DMS53 treated with DMSO at 0.1 percent for 48 hours (cell line): ENCODE measurements around the gene STK32C.
"Not testable (repeated sequence)": the region's sequence is repeated elsewhere in the genome, so short reads cannot be mapped to it uniquely, and the experiment has no call there.

Experiments
- DNase-seq: peaks from one replicate; lab custom pipeline; 2025; ENCODE audit not compliant: unreplicated experiment; lab: John Stamatoyannopoulos, UW

STK32C gene

DNA sequence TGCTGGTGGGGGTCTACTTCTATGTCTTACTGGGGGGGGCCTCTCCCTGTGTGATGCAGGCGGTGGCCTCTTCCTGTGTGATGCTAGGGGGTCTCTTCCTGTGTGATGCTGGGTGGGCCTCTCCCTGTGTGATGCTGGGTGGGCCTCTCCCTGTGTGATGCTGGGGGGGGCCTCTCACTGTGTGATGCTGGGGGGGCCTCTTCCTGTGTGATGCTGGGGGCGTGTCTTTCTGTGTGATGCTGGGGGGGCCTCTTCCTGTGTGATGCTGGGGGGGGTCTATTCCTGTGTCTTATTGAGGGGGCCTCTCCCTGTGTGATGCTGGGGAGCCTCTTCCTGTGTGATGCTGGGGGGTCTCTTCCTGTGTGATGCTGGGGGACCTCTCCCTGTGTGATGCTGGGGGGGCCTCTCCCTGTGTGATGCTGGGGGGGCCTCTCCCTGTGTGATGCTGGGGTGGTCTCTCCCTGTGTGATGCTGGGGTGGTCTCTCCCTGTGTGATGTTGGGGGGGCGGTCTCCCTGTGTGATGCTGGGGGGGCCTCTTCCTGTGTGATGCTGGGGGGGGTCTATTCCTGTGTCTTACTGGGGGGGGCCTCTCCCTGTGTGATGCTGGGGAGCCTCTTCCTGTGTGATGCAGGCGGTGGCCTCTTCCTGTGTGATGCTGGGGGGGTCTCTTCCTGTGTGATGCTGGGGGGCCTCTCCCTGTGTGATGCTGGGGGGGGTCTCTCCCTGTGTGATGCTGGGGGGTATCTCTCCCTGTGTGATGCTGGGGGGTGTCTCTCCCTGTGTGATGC lies 146.7 kb downstream of the STK32C start:
- DNase-seq: not testable (repeated sequence)

DNA sequence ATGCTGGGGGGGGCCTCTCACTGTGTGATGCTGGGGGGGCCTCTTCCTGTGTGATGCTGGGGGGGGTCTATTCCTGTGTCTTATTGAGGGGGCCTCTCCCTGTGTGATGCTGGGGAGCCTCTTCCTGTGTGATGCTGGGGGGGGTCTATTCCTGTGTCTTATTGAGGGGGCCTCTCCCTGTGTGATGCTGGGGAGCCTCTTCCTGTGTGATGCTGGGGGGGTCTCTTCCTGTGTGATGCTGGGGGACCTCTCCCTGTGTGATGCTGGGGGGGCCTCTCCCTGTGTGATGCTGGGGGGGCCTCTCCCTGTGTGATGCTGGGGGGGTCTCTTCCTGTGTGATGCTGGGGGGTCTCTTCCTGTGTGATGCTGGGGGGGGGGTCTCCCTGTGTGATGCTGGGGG lies 147.5 kb downstream of the STK32C start:
- not testable (repeated sequence) for DNase-seq

DNA sequence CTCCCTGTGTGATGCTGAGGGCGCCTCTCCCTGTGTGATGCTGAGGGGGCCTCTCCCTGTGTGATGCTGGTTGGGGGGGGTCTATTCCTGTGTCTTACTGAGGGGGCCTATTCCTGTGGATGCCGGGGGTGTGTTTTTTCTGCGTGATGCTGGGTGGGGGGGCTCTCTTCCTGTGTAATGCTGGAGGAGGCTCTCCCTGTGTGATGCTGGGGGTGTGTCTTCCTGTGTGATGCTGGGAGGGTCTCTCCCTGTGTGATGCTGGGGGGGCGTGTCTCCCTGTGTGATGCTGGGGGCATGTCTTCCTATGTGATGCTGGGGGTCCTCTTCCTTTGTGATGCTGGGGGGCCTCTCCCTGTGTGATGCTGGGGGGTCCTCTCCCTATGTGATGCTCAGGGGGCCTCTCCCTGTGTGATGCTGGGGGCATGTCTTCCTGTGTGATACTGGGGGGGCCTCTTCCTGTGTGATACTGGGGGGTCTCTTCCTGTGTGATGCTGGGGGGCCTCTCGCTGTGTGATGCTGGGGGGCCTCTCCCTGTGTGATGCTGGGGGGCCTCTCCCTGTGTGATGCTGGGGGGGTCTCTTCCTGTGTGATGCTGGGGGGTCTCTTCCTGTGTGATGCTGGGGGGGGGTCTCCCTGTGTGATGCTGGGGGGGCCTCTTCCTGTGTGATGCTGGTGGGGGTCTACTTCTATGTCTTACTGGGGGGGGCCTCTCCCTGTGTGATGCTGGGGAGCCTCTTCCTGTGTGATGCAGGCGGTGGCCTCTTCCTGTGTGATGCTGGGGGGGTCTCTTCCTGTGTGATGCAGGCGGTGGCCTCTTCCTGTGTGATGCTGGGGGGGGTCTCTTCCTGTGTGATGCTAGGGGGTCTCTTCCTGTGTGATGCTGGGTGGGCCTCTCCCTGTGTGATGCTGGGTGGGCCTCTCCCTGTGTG lies 148.2 kb downstream of the STK32C start:
- DNase-seq: not testable (repeated sequence)

DNA sequence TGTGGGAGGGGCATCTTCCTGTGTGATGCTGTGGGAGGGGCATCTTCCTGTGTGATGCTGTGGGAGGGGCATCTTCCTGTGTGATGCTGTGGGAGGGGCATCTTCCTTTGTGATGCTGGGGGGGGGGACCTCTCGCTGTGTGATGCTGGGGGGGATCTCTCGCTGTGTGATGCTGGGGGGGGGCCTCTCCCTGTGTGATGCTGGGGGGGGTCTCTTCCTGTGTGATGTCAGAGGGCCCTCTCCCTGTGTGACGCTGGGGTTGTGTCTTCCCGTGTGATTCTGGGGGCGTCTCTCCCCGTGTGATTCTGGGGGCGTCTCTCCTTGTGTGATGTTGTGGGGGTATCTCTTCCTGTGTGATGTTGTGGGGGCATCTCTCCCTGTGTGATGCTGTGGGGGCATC lies 148.9 kb downstream of the STK32C start:
- no peak for DNase-seq

DNA sequence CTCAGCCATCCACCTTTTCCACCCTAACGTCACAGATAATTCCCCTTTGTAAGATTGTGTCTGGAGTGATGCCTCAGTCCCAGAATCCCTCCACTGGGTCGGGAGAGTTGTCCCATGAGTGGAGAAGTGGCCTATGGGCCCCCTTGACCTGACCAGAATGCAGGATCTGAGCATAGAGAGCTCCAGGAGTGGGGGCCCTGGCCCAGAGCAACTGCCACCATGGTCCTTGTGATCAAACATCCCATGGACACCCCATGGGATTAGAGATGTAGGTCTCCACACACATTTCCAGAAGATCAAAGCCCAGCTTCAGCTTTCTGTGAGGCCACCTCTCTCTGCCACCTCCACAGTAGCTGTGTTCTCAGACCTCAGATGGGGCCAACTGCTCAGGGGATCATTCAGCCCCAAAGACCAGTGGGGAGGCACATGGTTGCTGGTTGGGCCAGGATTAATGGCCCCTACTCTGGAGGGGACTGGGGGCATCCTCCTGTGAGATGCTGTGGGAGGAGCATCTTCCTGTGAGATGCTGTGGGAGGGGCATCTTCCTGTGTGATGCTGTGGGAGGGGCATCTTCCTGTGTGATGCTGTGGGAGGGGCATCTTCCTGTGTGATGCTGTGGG lies 149.5 kb downstream of the STK32C start:
- no peak for DNase-seq
